Gastrocnemius medialis (tissue), 4 donors: ENCODE measurements around the gene ATG10.

Experiments
- CTCF ChIP-seq, 5 experiments: fragments of 450-650 bp in 3 of 5; fragments of 200-600 bp in 2 of 5; sonication (generic) in 2 of 5; IDR thresholded peaks in 4 of 5; conservative IDR thresholded peaks in 1 of 5; 1 replicate in 4 of 5; 2 replicates in 1 of 5; pipeline ENCODE4 v1.5.1; 2016 to 2019; ENCODE audit warnings: antibody characterized with exemption in 5 of 5, mild to moderate bottlenecking in 3 of 5, moderate library complexity in 3 of 5
- POLR2A ChIP-seq, 2 donors: fragments of 450-650 bp; IDR thresholded peaks; one replicate each; pipeline ENCODE4 v1.6.1; 2017; ENCODE audit warnings: antibody characterized with exemption in 2 of 2, mild to moderate bottlenecking in 2 of 2, moderate library complexity in 2 of 2

- TF ChIP-seq CTCF (IDR thresholded peaks at IDR 0.05 in 4 of 5, conservative IDR thresholded peaks at IDR 0.05 in 1 of 5) (no peak), POLR2A (IDR thresholded peaks at IDR 0.05) (no peak)
Measured at GRCh38 chr5:81936750-81937149, 35.1 kb upstream of the ATG10 start.
